ENCODE measurements around the gene ABITRAM. TPM values are rescaled to one million over a fixed set of nuclear protein-coding genes. Genes with fewer than 3 reads are reported as not detected.

Gene ABITRAM
- total and polyA plus RNA-seq, 2 of the 13 experiments (the other 11 are each of a cell fraction or from before 2014, with no cell fraction given), result 10.2 to 21.6 TPM

GRCh38 chr9:108889649-108890067, 44.5 kb upstream of the ABITRAM start (continued):
- TF ChIP-seq PRDM4 (CRISPR knock-in tag; IDR thresholded peaks at IDR 0.05; ENCODE audit: borderline replicate concordance) (no peak), ZBTB39 (CRISPR knock-in tag; IDR thresholded peaks at IDR 0.05) (no peak), NFIB (CRISPR knock-in tag; IDR thresholded peaks at IDR 0.05; ENCODE audit: borderline replicate concordance) (no peak), ZNF121 (CRISPR knock-in tag; IDR thresholded peaks at IDR 0.05) (no peak), ZNF331 (CRISPR knock-in tag; IDR thresholded peaks at IDR 0.05) (peak; percentile 6; the same call in 1 of the 2 replicates), ZNF280D (CRISPR knock-in tag; IDR thresholded peaks at IDR 0.05) (0 out of 2 replicates have a peak, but pooled peaks have one; percentile 44), E2F5 (CRISPR knock-in tag; conservative IDR thresholded peaks at IDR 0.05) (no peak), ZNF260 (CRISPR knock-in tag; IDR thresholded peaks at IDR 0.05; ENCODE audit: borderline replicate concordance, low read depth) (no peak), IKZF4 (CRISPR knock-in tag; IDR thresholded peaks at IDR 0.05; ENCODE audit: borderline replicate concordance, low read depth, not compliant biosample characterization) (no peak), MED1 (CRISPR knock-in tag; IDR thresholded peaks at IDR 0.05) (peak; percentile 73), SMAD1 (CRISPR knock-in tag; IDR thresholded peaks at IDR 0.05; ENCODE audit: borderline replicate concordance, low read depth) (no peak), ZNF883 (CRISPR knock-in tag; IDR thresholded peaks at IDR 0.05; ENCODE audit: not compliant biosample characterization) (no peak), ZBTB26 (CRISPR knock-in tag; IDR thresholded peaks at IDR 0.05; ENCODE audit: borderline replicate concordance) (no peak), KLF13 (CRISPR knock-in tag; IDR thresholded peaks at IDR 0.05) (no peak)
